Right lobe of liver (tissue), 6 donors: ENCODE data around the gene MRPS31. TPM values are rescaled to one million over a fixed set of nuclear protein-coding genes. Genes with fewer than 3 reads are reported as not detected.

Source experiments
- ATAC-seq, 4 donors: fragments of 200-7000 bp; cut with Tn5 transposase; one replicate each; pipeline ENCODE4 v1.9.1; 2020; ENCODE audit warnings: mild to moderate bottlenecking in 4 of 4, moderate library complexity in 4 of 4
- DNase-seq, 3 donors: peaks; one replicate each; pipeline ENCODE4 v3.0.0-alpha.2; 2020
- H3K27ac ChIP-seq, 3 donors: fragments of 200-600 bp; one replicate each; pipeline ENCODE4 v1.8.0; 2022
- H3K27me3 ChIP-seq, 2 donors: fragments of 200-600 bp; one replicate each; pipeline ENCODE4 v1.8.0; 2022
- H3K36me3 ChIP-seq, 4 donors: fragments of 200-600 bp; sonication (generic) in 1 of 4; one replicate each; pipeline versions ENCODE4 v1.5.1 to v1.8.0; 2017 to 2022; ENCODE audit warnings: control low read depth in 1 of 4
- H3K4me1 ChIP-seq, 4 donors: fragments of 200-600 bp; sonication (generic) in 1 of 4; one replicate each; pipeline versions ENCODE4 v1.5.1 to v1.8.0; 2017 to 2022; ENCODE audit warnings: control low read depth in 1 of 4
- H3K4me3 ChIP-seq, 3 donors: fragments of 200-600 bp; one replicate each; pipeline ENCODE4 v1.8.0; 2022
- H3K9me3 ChIP-seq, 4 donors: fragments of 200-600 bp; sonication (generic) in 1 of 4; one replicate each; pipeline versions ENCODE4 v1.5.1 to v1.8.0; 2017 to 2022; ENCODE audit warnings: control low read depth in 1 of 4
- POLR2A ChIP-seq: fragments of 450-650 bp; IDR thresholded peaks from one replicate; pipeline ENCODE4 v1.6.1; 2017; ENCODE audit warnings: antibody characterized with exemption, mild to moderate bottlenecking
- WGBS: methylation state at CpG from one replicate; pipeline ENCODE4 v1.1.6; 2018; ENCODE audit warnings: low coverage, low lambda C conversion rate; ENCODE audit not compliant: insufficient coverage; ENCODE audit errors: missing lambda C conversion rate; 5-methylcytosine and 5-hydroxymethylcytosine counted together
- intact Hi-C, 2 donors: fragments of 100-400 bp; cut with DNase I; formaldehyde crosslinking; loops; one replicate each; pipeline versions ENCODE4 v1.11.2 to v1.14.1; 2022
- total RNA-seq, 6 experiments: library from RNA; depleted of rRNA in 2 of 6; stranded (reverse); fragments of >200 nt in 2 of 6; fragmentation: NEBNext Ultra II Directional in 3 of 6; extraction: Animal tissue kit (Norgen Biotek cat#: 25700) in 3 of 6; gene quantifications; one replicate each; pipeline versions ENCODE4 v1.1.0 to v1.2.4, GENCODE V29; 2016 to 2023
- TF ChIP-seq, protein P1 (sequence below), 4 donors: fragments of 200-600 bp in 3 of 4; fragments of 450-650 bp in 1 of 4; IDR thresholded peaks; one replicate each; pipeline versions ENCODE4 v1.5.1 to v1.8.0; 2016 to 2022; ENCODE audit warnings: antibody characterized with exemption in 4 of 4, mild to moderate bottlenecking in 2 of 4
- donor health status: DM: no; HTN: yes; CAD: no.
- donor health status: DM: no; HTN: no; CAD: no.
- donor health status: DM: no; HTN: no; CAD: no.
- donor health status: DM: no; HTN: yes; CAD: no.
- donor health status: DM: no; HTN: yes; CAD: no.

Gene MRPS31
- total RNA-seq, 6 experiments from 2014 or later = 13.6 to 24.3 (median 20.0) TPM

DNA sequence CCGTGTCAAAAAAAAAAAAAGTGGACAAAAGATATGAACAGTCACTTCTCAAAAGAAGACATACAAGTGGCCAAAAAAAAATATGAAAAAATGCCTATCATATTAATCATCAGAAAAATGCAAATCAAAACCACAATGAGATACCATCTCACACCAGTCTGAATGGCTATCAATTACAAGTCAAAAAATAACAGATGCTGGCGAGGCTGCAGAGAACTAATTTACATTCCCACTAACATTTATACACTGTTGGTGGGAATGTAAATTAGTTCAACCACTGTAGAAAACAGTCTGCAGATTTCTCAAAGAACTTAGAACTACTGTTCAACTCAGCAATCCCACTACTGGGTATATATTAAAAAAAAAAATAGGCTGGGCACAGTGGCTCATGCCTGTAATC lies 78.0 kb downstream of the MRPS31 start:
- DNase-seq (no peak), ATAC-seq (no peak)
- Histone ChIP-seq H3K4me3 (no peak overlapping the region), H3K9me3 (no peaks in the 10 kb centered on the region), H3K36me3 (no peaks in the 10 kb centered on the region), H3K27me3 (no peaks in the 10 kb centered on the region), H3K27ac (no peak overlapping the region), H3K4me1 (no peaks in the 10 kb centered on the region)
- 54% methylated on average over 2 of the region's 2 CpGs for WGBS
- intact Hi-C loops = no loop called here
- TF ChIP-seq, protein P1, sequence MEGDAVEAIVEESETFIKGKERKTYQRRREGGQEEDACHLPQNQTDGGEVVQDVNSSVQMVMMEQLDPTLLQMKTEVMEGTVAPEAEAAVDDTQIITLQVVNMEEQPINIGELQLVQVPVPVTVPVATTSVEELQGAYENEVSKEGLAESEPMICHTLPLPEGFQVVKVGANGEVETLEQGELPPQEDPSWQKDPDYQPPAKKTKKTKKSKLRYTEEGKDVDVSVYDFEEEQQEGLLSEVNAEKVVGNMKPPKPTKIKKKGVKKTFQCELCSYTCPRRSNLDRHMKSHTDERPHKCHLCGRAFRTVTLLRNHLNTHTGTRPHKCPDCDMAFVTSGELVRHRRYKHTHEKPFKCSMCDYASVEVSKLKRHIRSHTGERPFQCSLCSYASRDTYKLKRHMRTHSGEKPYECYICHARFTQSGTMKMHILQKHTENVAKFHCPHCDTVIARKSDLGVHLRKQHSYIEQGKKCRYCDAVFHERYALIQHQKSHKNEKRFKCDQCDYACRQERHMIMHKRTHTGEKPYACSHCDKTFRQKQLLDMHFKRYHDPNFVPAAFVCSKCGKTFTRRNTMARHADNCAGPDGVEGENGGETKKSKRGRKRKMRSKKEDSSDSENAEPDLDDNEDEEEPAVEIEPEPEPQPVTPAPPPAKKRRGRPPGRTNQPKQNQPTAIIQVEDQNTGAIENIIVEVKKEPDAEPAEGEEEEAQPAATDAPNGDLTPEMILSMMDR (IDR thresholded peaks at IDR 0.05) = no peak
- no peak for TF ChIP-seq POLR2A

DNA sequence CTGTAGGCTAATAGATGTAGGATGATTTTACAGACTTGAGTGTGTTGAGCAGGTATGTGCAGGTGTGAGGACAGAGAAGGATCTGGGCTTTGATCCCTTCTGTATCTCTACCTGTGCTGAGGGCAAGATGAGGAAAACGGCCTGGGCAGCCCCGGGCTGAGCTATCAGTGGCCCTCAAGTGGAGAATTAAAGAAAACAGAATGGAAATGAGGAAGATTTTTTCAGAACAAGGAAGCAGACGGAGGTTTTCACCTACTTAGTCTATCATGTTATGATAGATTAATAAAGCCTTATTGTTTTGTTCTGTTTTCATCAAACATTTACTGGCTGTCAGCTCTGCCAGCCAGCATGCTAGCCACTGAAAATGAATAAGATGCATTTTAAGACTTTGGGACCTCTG lies 82.2 kb downstream of the MRPS31 start:
- Histone ChIP-seq H3K4me3 (no peak overlapping the region), H3K27me3 (no peaks in the 10 kb centered on the region), H3K4me1 (no peaks in the 10 kb centered on the region), H3K27ac (no peak overlapping the region), H3K9me3 (no peaks in the 10 kb centered on the region), H3K36me3 (no peaks in the 10 kb centered on the region)
- DNase-seq = no peak
- no peak for ATAC-seq
- WGBS = 72% methylated on average over 3 of the region's 3 CpGs
- TF ChIP-seq, protein P1 (IDR thresholded peaks at IDR 0.05) = no peak
- no peak for TF ChIP-seq POLR2A
- intact Hi-C loops = loop anchor here in 1 of 2 donors (10.0 kb wide), 1 partner anchor 614 kb away; no protein-coding TSS in a partner anchor

DNA sequence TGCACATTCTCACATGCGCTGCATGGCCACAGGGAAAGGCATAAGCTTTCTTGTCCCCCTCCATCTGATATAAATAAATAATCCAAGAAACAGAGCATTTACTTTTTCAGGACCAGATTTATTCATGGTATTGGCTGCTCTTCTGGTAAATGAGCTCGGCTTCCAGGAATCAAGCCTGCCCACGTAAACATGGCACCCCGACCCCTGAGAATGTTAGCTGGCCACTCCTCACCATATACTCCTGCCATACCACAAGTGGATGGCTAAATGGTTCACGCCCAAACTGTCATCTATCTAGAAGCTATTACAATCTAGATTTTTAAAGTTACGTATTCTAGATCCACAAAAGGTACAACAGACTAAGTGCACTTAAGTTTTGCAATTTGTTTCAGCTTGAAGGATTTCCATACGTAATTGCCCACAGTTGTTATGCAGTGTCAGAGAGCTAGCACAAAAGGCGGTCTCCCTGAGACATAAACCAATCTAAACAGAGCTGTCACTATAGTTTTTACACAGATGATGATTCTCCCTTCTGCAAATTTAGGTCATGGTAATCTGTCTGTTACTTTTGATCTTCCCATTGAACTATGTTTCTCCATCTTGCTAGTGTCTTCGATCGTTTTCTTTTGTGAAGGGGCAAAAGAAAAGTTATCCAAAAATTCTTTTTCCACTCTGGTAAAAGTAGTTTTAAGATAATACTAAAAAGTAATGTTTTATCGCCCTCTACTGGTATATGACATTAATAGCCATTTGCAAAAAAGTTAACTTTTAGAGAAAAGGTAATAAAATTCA lies 88.3 kb downstream of the MRPS31 start:
- peak; percentile 48 to 65 (median 64) for ATAC-seq
- TF ChIP-seq POLR2A = no peak
- TF ChIP-seq, protein P1 (IDR thresholded peaks at IDR 0.05) = peak; percentile 66 to 70 (median 67)
- no peak overlapping the region for H3K4me3 ChIP-seq
- H3K27ac ChIP-seq = no peak overlapping the region
- intact Hi-C loops = loop anchor here in 1 of 2 donors (10.0 kb wide), 1 partner anchor 608 kb away; no protein-coding TSS in a partner anchor
- H3K36me3 ChIP-seq = no peaks in the 10 kb centered on the region
- no peaks in the 10 kb centered on the region for H3K4me1 ChIP-seq
- no peak for DNase-seq
- WGBS = 44% methylated on average over 9 of the region's 11 CpGs
- H3K27me3 ChIP-seq = no peaks in the 10 kb centered on the region
- no peaks in the 10 kb centered on the region for H3K9me3 ChIP-seq

DNA sequence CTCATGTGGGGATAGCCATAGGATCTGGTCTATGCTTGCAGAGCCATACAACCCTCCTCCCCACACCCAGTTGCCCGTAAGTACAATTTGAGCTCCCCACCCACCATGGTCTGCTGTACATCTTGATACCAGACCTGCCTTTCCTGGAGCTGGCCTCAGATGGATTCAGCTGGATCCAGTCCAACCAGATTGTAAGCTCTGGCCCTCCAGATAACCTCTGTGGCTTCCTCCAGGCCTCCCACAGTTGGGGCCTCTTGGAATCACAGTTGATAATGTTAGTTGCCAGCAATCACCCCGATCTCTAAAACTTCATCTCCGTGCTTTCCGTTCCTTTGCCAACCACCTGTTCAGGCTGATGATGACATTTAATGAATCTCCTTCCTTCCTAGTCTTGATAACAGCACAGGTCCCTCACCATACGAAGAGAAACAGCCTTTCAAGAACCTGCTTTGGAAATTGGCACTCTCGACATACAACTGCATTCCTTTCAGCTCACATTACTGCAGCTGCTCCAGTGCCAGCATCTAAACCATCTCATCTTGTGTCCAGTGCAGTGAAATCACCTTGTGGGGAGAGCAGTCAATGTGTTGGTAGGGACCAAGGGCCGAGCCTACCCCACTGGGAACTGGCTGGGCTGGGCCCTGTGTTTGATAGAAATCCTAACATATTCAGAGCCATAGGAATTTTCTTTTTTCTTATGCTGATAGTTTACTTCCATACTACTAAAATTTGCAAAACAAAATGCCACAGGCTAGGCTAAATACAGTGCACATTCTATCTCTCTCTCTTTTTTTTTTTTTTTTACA lies 89.4 kb downstream of the MRPS31 start:
- Histone ChIP-seq H3K4me3 (no peak overlapping the region), H3K27me3 (no peaks in the 10 kb centered on the region), H3K4me1 (no peaks in the 10 kb centered on the region), H3K36me3 (no peaks in the 10 kb centered on the region), H3K9me3 (no peaks in the 10 kb centered on the region), H3K27ac (no peak overlapping the region)
- DNase-seq (no peak), ATAC-seq (peak in 3 of 4 donors; percentile 22 to 39 (median 38))
- 70% methylated on average over 7 of the region's 7 CpGs for WGBS
- TF ChIP-seq, protein P1 (IDR thresholded peaks at IDR 0.05) = no peak
- no peak for TF ChIP-seq POLR2A
- intact Hi-C loops = loop anchor here in 1 of 2 donors (10.0 kb wide), 1 partner anchor 607 kb away; no protein-coding TSS in a partner anchor
